A549 (cell line): ENCODE measurements around the gene PAPPA.

Experiments
- EP300 ChIP-seq, 2 experiments: fragments of >200 bp; sonication (Bioruptor Twin); formaldehyde crosslinking; IDR thresholded peaks; 2 replicates in 1 of 2; 3 replicates in 1 of 2; pipeline ENCODE4 v1.6.1; 2016 to 2017
- FOSL2 ChIP-seq, 2 experiments: fragments of 450-650 bp in 1 of 2; fragments of >200 bp in 1 of 2; sonication (Bioruptor Twin) in 1 of 2; formaldehyde crosslinking; IDR thresholded peaks; 2 replicates each; pipeline versions ENCODE4 v1.5.0 to v1.6.1; 2016 to 2020; ENCODE audit warnings: mild to moderate bottlenecking in 1 of 2, moderate library complexity in 1 of 2
- HDAC2 ChIP-seq: fragments of 200-600 bp; sonication (generic); IDR thresholded peaks from 2 replicates; pipeline ENCODE4 v1.6.1; 2016
- HOXB13 ChIP-seq: fragments of 250-450 bp; sonication (Bioruptor Pico); IDR thresholded peaks from 2 replicates; pipeline ENCODE4 v1.5.0; 2020; ENCODE audit warnings: low read depth, mild to moderate bottlenecking, moderate library complexity
- JUN ChIP-seq, 2 experiments: fragments of >200 bp; sonication (Bioruptor Twin); formaldehyde crosslinking; IDR thresholded peaks; 2 replicates in 1 of 2; 3 replicates in 1 of 2; pipeline ENCODE4 v1.6.1; 2016 to 2017
- JUNB ChIP-seq: fragments of >200 bp; sonication (Bioruptor Twin); formaldehyde crosslinking; IDR thresholded peaks from 2 replicates; pipeline ENCODE4 v1.6.1; 2016
- MYC ChIP-seq: IDR thresholded peaks from 2 replicates; pipeline ENCODE4 v1.6.1; 2012; ENCODE audit warnings: mild to moderate bottlenecking, inconsistent platforms, low read length, improper control_type of control experiment, borderline replicate concordance
- POLR2A ChIP-seq: IDR thresholded peaks from 2 replicates; pipeline ENCODE4 v1.6.1; 2012; ENCODE audit warnings: mild to moderate bottlenecking, low read length
- RAD21 ChIP-seq, 2 experiments: fragments of >200 bp in 1 of 2; sonication (Bioruptor Twin) in 1 of 2; formaldehyde crosslinking in 1 of 2; IDR thresholded peaks in 1 of 2; conservative IDR thresholded peaks in 1 of 2; 2 replicates in 1 of 2; 3 replicates in 1 of 2; pipeline ENCODE4 v1.6.1; 2012 to 2018; ENCODE audit warnings: inconsistent platforms in 1 of 2
- TF ChIP-seq, protein P1 (sequence below): fragments of >200 bp; sonication (Bioruptor Twin); formaldehyde crosslinking; IDR thresholded peaks from 3 replicates; pipeline ENCODE4 v1.5.1; 2016
- TF ChIP-seq, protein P2 (sequence below): IDR thresholded peaks from 2 replicates; pipeline ENCODE4 v1.6.1; 2012

DNA sequence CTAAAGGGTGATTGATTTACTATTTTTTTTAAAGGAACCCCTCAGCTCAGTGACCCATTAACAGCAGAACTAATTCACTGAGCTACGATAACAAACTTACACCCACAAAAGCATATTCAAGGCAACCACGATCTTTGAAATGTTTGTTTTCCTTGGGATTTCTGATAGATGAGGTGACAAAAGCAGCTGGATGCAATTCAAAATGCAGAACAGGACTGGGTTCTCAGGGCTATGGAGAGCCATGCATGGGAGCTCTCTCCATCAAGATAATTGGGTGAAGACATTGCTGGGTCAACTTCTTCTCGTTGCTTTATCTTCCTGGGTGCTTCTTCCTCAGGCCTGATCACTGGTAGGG is 60.1 kb downstream of the PAPPA start:
- TF ChIP-seq, protein P1, sequence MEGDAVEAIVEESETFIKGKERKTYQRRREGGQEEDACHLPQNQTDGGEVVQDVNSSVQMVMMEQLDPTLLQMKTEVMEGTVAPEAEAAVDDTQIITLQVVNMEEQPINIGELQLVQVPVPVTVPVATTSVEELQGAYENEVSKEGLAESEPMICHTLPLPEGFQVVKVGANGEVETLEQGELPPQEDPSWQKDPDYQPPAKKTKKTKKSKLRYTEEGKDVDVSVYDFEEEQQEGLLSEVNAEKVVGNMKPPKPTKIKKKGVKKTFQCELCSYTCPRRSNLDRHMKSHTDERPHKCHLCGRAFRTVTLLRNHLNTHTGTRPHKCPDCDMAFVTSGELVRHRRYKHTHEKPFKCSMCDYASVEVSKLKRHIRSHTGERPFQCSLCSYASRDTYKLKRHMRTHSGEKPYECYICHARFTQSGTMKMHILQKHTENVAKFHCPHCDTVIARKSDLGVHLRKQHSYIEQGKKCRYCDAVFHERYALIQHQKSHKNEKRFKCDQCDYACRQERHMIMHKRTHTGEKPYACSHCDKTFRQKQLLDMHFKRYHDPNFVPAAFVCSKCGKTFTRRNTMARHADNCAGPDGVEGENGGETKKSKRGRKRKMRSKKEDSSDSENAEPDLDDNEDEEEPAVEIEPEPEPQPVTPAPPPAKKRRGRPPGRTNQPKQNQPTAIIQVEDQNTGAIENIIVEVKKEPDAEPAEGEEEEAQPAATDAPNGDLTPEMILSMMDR = no peak
- TF ChIP-seq JUNB (no peak), POLR2A (no peak), HOXB13 (CRISPR knock-in tag) (no peak), EP300 (IDR thresholded peaks at IDR 0.05) (no peak), MYC (no peak), RAD21 (conservative IDR thresholded peaks at IDR 0.05 in 1 of 2, IDR thresholded peaks at IDR 0.05 in 1 of 2) (no peak), FOSL2 (IDR thresholded peaks at IDR 0.05) (no peak), FOSL2 (CRISPR knock-in tag; IDR thresholded peaks at IDR 0.05) (no peak), JUN (IDR thresholded peaks at IDR 0.05) (no peak; a peak in 1 of 5 replicates), HDAC2 (no peak)
- TF ChIP-seq, protein P2, sequence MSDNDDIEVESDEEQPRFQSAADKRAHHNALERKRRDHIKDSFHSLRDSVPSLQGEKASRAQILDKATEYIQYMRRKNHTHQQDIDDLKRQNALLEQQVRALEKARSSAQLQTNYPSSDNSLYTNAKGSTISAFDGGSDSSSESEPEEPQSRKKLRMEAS = no peak
